Trophoblast cell (in vitro differentiated cells and primary cell): ENCODE measurements around the gene OGFOD2.
A peak's percentile ranks its signal among the peaks of the same experiment; 100 is the strongest.

Source experiments
- DNase-seq, 2 donors: peaks; one replicate each; pipeline ENCODE4 v3.0.0-alpha.2; 2016
- H2AFZ ChIP-seq: 2 replicates; pipeline ENCODE4 v1.6.1; 2013; ENCODE audit warnings: low read length, moderate library complexity, mild to moderate bottlenecking; ENCODE audit not compliant: insufficient read depth, poor library complexity
- H2AK5ac ChIP-seq: 2 replicates; pipeline ENCODE4 v1.6.1; 2013; ENCODE audit warnings: mild to moderate bottlenecking, low read length
- H2BK120ac ChIP-seq: 2 replicates; pipeline ENCODE4 v1.6.1; 2013; ENCODE audit warnings: low read length, mild to moderate bottlenecking, moderate library complexity; ENCODE audit not compliant: insufficient read depth, poor library complexity
- H2BK12ac ChIP-seq: 2 replicates; pipeline ENCODE4 v1.6.1; 2013; ENCODE audit warnings: mild to moderate bottlenecking, low read length, moderate library complexity
- H2BK5ac ChIP-seq: 2 replicates; pipeline ENCODE4 v1.6.1; 2013; ENCODE audit warnings: low read length, low read depth, moderate library complexity, mild to moderate bottlenecking; ENCODE audit not compliant: poor library complexity
- H3K14ac ChIP-seq: 2 replicates; pipeline ENCODE4 v1.6.1; 2013; ENCODE audit warnings: mild to moderate bottlenecking, low read length
- H3K18ac ChIP-seq: 2 replicates; pipeline ENCODE4 v1.6.1; 2013; ENCODE audit warnings: mild to moderate bottlenecking, low read length
- H3K23ac ChIP-seq: 2 replicates; pipeline ENCODE4 v1.6.1; 2013; ENCODE audit warnings: low read length
- H3K27ac ChIP-seq: 2 replicates; pipeline ENCODE4 v1.5.1; 2013; ENCODE audit warnings: low read depth, mild to moderate bottlenecking, inconsistent platforms, low read length, moderate library complexity
- H3K27me3 ChIP-seq: 2 replicates; pipeline ENCODE4 v1.6.1; 2013; ENCODE audit warnings: inconsistent platforms, mild to moderate bottlenecking, low read length, moderate library complexity; ENCODE audit not compliant: insufficient read depth
- H3K36me3 ChIP-seq, 2 experiments: 1 replicate in 1 of 2; 2 replicates in 1 of 2; pipeline ENCODE4 v1.6.1; 2013; ENCODE audit warnings: low read length in 2 of 2, mild to moderate bottlenecking in 2 of 2, moderate library complexity in 1 of 2; ENCODE audit not compliant: insufficient read depth in 2 of 2, control insufficient read depth in 1 of 2
- H3K4ac ChIP-seq: 2 replicates; pipeline ENCODE4 v1.6.1; 2013; ENCODE audit warnings: low read depth, mild to moderate bottlenecking, low read length, moderate library complexity
- H3K4me1 ChIP-seq, 2 experiments: 1 replicate in 1 of 2; 2 replicates in 1 of 2; pipeline ENCODE4 v1.6.1; 2013; ENCODE audit warnings: low read length in 2 of 2, mild to moderate bottlenecking in 2 of 2, moderate library complexity in 1 of 2; ENCODE audit not compliant: insufficient read depth in 2 of 2, control insufficient read depth in 1 of 2
- H3K4me2 ChIP-seq: 2 replicates; pipeline ENCODE4 v1.6.1; 2013; ENCODE audit warnings: inconsistent platforms, mild to moderate bottlenecking, low read length, moderate library complexity
- H3K4me3 ChIP-seq: 2 replicates; pipeline ENCODE4 v1.5.1; 2013; ENCODE audit warnings: mild to moderate bottlenecking, low read depth, low read length, inconsistent platforms
- H3K79me1 ChIP-seq: one replicate; pipeline ENCODE4 v1.6.1; 2013; ENCODE audit warnings: low read length
- H3K79me2 ChIP-seq: 2 replicates; pipeline ENCODE4 v1.6.1; 2013; ENCODE audit warnings: low read length, mild to moderate bottlenecking; ENCODE audit not compliant: control insufficient read depth, insufficient read depth, poor library complexity
- H3K9ac ChIP-seq: 2 replicates; pipeline ENCODE4 v1.6.1; 2013; ENCODE audit warnings: mild to moderate bottlenecking, low read length
- H3K9me3 ChIP-seq: 2 replicates; pipeline ENCODE4 v1.6.1; 2013; ENCODE audit warnings: low read depth, mild to moderate bottlenecking, control low read depth, inconsistent platforms, low read length; ENCODE audit not compliant: insufficient read depth
- H4K12ac ChIP-seq: 2 replicates; pipeline ENCODE4 v1.6.1; 2013; ENCODE audit warnings: low read depth, mild to moderate bottlenecking, low read length, moderate library complexity
- H4K8ac ChIP-seq: 2 replicates; pipeline ENCODE4 v1.6.1; 2013; ENCODE audit warnings: low read depth, mild to moderate bottlenecking, low read length, moderate library complexity
- H4K91ac ChIP-seq: one replicate; pipeline ENCODE4 v1.6.1; 2013; ENCODE audit warnings: low read depth, mild to moderate bottlenecking, low read length, moderate library complexity
- WGBS: extraction: QIAGEN DNeasy Blood & Tissue Kit; methylation state at CpG from one replicate; pipeline ENCODE4 v1.1.7; 2013; ENCODE audit warnings: missing lambda C conversion rate; ENCODE audit not compliant: insufficient read length, insufficient coverage; ENCODE audit errors: extremely low coverage; 5-methylcytosine and 5-hydroxymethylcytosine counted together

OGFOD2 gene

GRCh38 chr12:122996621-122997342 lies 21.7 kb downstream of the OGFOD2 start:
- Histone ChIP-seq H3K18ac (no peak overlapping the region), H4K8ac (no peak overlapping the region), H3K79me2 (no peaks in the 10 kb centered on the region), H3K14ac (no peak overlapping the region), H3K27ac (no peak overlapping the region), H3K4me1 (peaks cover 2 to 4% of the 10 kb centered on the region in 2 experiments), H2AK5ac (no peak overlapping the region), H2BK5ac (no peak overlapping the region), H2AFZ (no peak overlapping the region), H2BK120ac (no peak overlapping the region), H3K23ac (no peak overlapping the region), H3K79me1 (no peaks in the 10 kb centered on the region), H3K4ac (no peak overlapping the region), H2BK12ac (no peak overlapping the region), H4K91ac (no peak overlapping the region), H3K27me3 (no peaks in the 10 kb centered on the region), H3K36me3 (peaks cover 2 to 4% of the 10 kb centered on the region in 2 experiments), H3K9ac (no peak overlapping the region), H3K9me3 (no peaks in the 10 kb centered on the region), H3K4me2 (no peak overlapping the region), H4K12ac (no peak overlapping the region), H3K4me3 (no peak overlapping the region)
- whole genome bisulfite sequencing, result no CpG with 5 or more reads among the region's 16 CpGs
- peak in 1 of 2 donors; percentile 22 for DNase-seq

GRCh38 chr12:122997343-122998250 lies 22.6 kb downstream of the OGFOD2 start:
- no peak overlapping the region for H2BK12ac ChIP-seq
- no peak overlapping the region for H4K12ac ChIP-seq
- H2AK5ac ChIP-seq, result no peak overlapping the region
- H4K91ac ChIP-seq, result no peak overlapping the region
- H2AFZ ChIP-seq, result no peak overlapping the region
- H3K18ac ChIP-seq, result no peak overlapping the region
- H2BK120ac ChIP-seq, result no peak overlapping the region
- H3K23ac ChIP-seq, result no peak overlapping the region
- no peak overlapping the region for H3K27ac ChIP-seq
- H3K79me2 ChIP-seq, result no peaks in the 10 kb centered on the region
- H3K4me3 ChIP-seq, result no peak overlapping the region
- H3K27me3 ChIP-seq, result no peaks in the 10 kb centered on the region
- no peak overlapping the region for H2BK5ac ChIP-seq
- peaks cover 2 to 4% of the 10 kb centered on the region in 2 experiments for H3K36me3 ChIP-seq
- peaks cover 2 to 4% of the 10 kb centered on the region in 2 experiments for H3K4me1 ChIP-seq
- H3K79me1 ChIP-seq, result no peaks in the 10 kb centered on the region
- DNase-seq, result no peak
- H3K9me3 ChIP-seq, result no peaks in the 10 kb centered on the region
- H3K4me2 ChIP-seq, result no peak overlapping the region
- no peak overlapping the region for H3K9ac ChIP-seq
- H4K8ac ChIP-seq, result no peak overlapping the region
- no CpG with 5 or more reads among the region's 25 CpGs for WGBS
- H3K14ac ChIP-seq, result no peak overlapping the region
- no peak overlapping the region for H3K4ac ChIP-seq

GRCh38 chr12:122998316-122998715 lies 23.3 kb downstream of the OGFOD2 start:
- Histone ChIP-seq H3K4me2 (no peak overlapping the region), H3K23ac (no peak overlapping the region), H3K4me1 (peaks cover 2 to 4% of the 10 kb centered on the region in 2 experiments), H3K18ac (no peak overlapping the region), H4K91ac (no peak overlapping the region), H2BK120ac (no peak overlapping the region), H3K79me1 (no peaks in the 10 kb centered on the region), H3K79me2 (no peaks in the 10 kb centered on the region), H3K36me3 (peaks cover 2 to 4% of the 10 kb centered on the region in 2 experiments), H4K12ac (no peak overlapping the region), H4K8ac (no peak overlapping the region), H3K9me3 (no peaks in the 10 kb centered on the region), H3K9ac (no peak overlapping the region), H3K27ac (no peak overlapping the region), H2BK12ac (no peak overlapping the region), H2AK5ac (no peak overlapping the region), H3K4ac (no peak overlapping the region), H2BK5ac (no peak overlapping the region), H2AFZ (no peak overlapping the region), H3K4me3 (no peak overlapping the region), H3K14ac (no peak overlapping the region), H3K27me3 (no peaks in the 10 kb centered on the region)
- no peak for DNase-seq
- WGBS, result no CpG with 5 or more reads among the region's 4 CpGs

GRCh38 chr12:122999196-122999946 lies 24.3 kb downstream of the OGFOD2 start:
- Histone ChIP-seq H3K9ac (no peak overlapping the region), H3K79me1 (no peaks in the 10 kb centered on the region), H3K4me1 (peaks cover 2 to 4% of the 10 kb centered on the region in 2 experiments), H3K27ac (no peak overlapping the region), H3K4me3 (no peak overlapping the region), H2BK120ac (no peak overlapping the region), H3K18ac (no peak overlapping the region), H3K14ac (no peak overlapping the region), H2BK12ac (no peak overlapping the region), H3K4ac (no peak overlapping the region), H3K79me2 (no peaks in the 10 kb centered on the region), H3K4me2 (no peak overlapping the region), H4K91ac (no peak overlapping the region), H3K23ac (no peak overlapping the region), H2BK5ac (no peak overlapping the region), H4K12ac (no peak overlapping the region), H4K8ac (no peak overlapping the region), H3K9me3 (no peaks in the 10 kb centered on the region), H2AFZ (no peak overlapping the region), H2AK5ac (no peak overlapping the region), H3K27me3 (no peaks in the 10 kb centered on the region), H3K36me3 (peaks cover 2 to 4% of the 10 kb centered on the region in 2 experiments)
- no CpG with 5 or more reads among the region's 8 CpGs for WGBS
- DNase-seq, result no peak
